ENCODE measurements around the gene MARCHF10.
"Not testable (repeated sequence)": the region's sequence is repeated elsewhere in the genome, so short reads cannot be mapped to it uniquely, and the experiment has no call there.

The MARCHF10 gene

GRCh38 chr17:62703261-62703775, 104.8 kb downstream of the MARCHF10 start:
- no peak for FAIRE-seq

GRCh38 chr17:62702746-62703260, 105.3 kb downstream of the MARCHF10 start:
- DNase-seq (ENCODE audit: insufficient read length, low spot score) (no peak), FAIRE-seq (no peak)

More at GRCh38 chr17:62703261-62703775, 104.8 kb downstream of the MARCHF10 start:
- DNase-seq (ENCODE audit: insufficient read length, low spot score), result no peak

- no peak for DNase-seq (ENCODE audit: insufficient read length, low spot score)
- FAIRE-seq, result no peak
These were observed 106.4 kb downstream of the MARCHF10 start for GRCh38 chr17:62701706-62702085.

- DNase-seq (ENCODE audit: insufficient read length, low spot score) (no peak), FAIRE-seq (no peak)
These were observed 107.0 kb downstream of the MARCHF10 start for GRCh38 chr17:62700964-62701705.

- DNase-seq (ENCODE audit: insufficient read length, low spot score); FAIRE-seq: not testable (repeated sequence)
These were observed 109.7 kb downstream of the MARCHF10 start for GRCh38 chr17:62698459-62698858.

GRCh38 chr17:62696726-62697490, 111.2 kb downstream of the MARCHF10 start:
- DNase-seq (ENCODE audit: insufficient read length, low spot score), result no peak
- no peak for FAIRE-seq

- DNase-seq (ENCODE audit: insufficient read length, low spot score) (no peak), FAIRE-seq (no peak)
These were observed 111.9 kb downstream of the MARCHF10 start for GRCh38 chr17:62696256-62696655.

GRCh38 chr17:62695093-62695738, 112.9 kb downstream of the MARCHF10 start:
- FAIRE-seq; DNase-seq (ENCODE audit: insufficient read length, low spot score): not testable (repeated sequence)

GRCh38 chr17:62693616-62694409, 114.3 kb downstream of the MARCHF10 start:
- DNase-seq (ENCODE audit: insufficient read length, low spot score) (no peak), FAIRE-seq (no peak)

- FAIRE-seq, result no peak
These were observed 115.2 kb downstream of the MARCHF10 start for GRCh38 chr17:62692721-62693431.

GRCh38 chr17:62692159-62692651, 115.9 kb downstream of the MARCHF10 start:
- DNase-seq (ENCODE audit: insufficient read length, low spot score) (no peak), FAIRE-seq (no peak)

More at GRCh38 chr17:62692721-62693431, 115.2 kb downstream of the MARCHF10 start:
- no peak for DNase-seq (ENCODE audit: insufficient read length, low spot score)

- DNase-seq (ENCODE audit: insufficient read length, low spot score); FAIRE-seq: not testable (repeated sequence)
These were observed 116.6 kb downstream of the MARCHF10 start for GRCh38 chr17:62691589-62691915.

GRCh38 chr17:62690168-62690897, 117.8 kb downstream of the MARCHF10 start:
- DNase-seq (ENCODE audit: insufficient read length, low spot score), result no peak
- no peak for FAIRE-seq

GRCh38 chr17:62689441-62690167, 118.5 kb downstream of the MARCHF10 start:
- no peak for FAIRE-seq
- no peak for DNase-seq (ENCODE audit: insufficient read length, low spot score)

GRCh38 chr17:62688398-62689160, 119.5 kb downstream of the MARCHF10 start:
- no peak for DNase-seq (ENCODE audit: insufficient read length, low spot score)
- no peak for FAIRE-seq

GRCh38 chr17:62687997-62688396, 120.1 kb downstream of the MARCHF10 start:
- FAIRE-seq, result no peak
- no peak for DNase-seq (ENCODE audit: insufficient read length, low spot score)

- DNase-seq (ENCODE audit: insufficient read length, low spot score) (no peak), FAIRE-seq (no peak)
These were observed 123.9 kb downstream of the MARCHF10 start for GRCh38 chr17:62684179-62684578.
